H9 (cell line): ENCODE measurements around the gene DENND4A. TPM values are rescaled to one million over a fixed set of nuclear protein-coding genes. Genes with fewer than 3 reads are reported as not detected.

Experiments used
- DNase-seq: peaks from one replicate; pipeline ENCODE4 v3.0.0-alpha.2; 2017
- H2AFZ ChIP-seq: one replicate; pipeline ENCODE4 v1.6.1; 2013; ENCODE audit warnings: mild to moderate bottlenecking, low read length, control low read depth, moderate library complexity
- H2AK5ac ChIP-seq: 2 replicates; pipeline ENCODE4 v1.6.1; 2013; ENCODE audit warnings: low read length, control low read depth, mixed read lengths; ENCODE audit not compliant: insufficient read length
- H2BK120ac ChIP-seq: one replicate; pipeline ENCODE4 v1.6.1; 2013; ENCODE audit warnings: low read depth, mild to moderate bottlenecking, low read length, control low read depth, inconsistent platforms; ENCODE audit not compliant: poor library complexity, severe bottlenecking
- H2BK12ac ChIP-seq: 2 replicates; pipeline ENCODE4 v1.6.1; 2013; ENCODE audit warnings: low read length, control low read depth, mixed read lengths, low read depth; ENCODE audit not compliant: insufficient read length
- H2BK15ac ChIP-seq: 2 replicates; pipeline ENCODE4 v1.6.1; 2013; ENCODE audit warnings: low read depth, low read length, control low read depth
- H2BK20ac ChIP-seq: one replicate; pipeline ENCODE4 v1.6.1; 2013; ENCODE audit warnings: low read depth, mild to moderate bottlenecking, low read length, control low read depth, inconsistent platforms; ENCODE audit not compliant: poor library complexity, severe bottlenecking
- H2BK5ac ChIP-seq: 2 replicates; pipeline ENCODE4 v1.6.1; 2013; ENCODE audit warnings: low read length, control low read depth, mixed read lengths; ENCODE audit not compliant: insufficient read length
- H3K14ac ChIP-seq: 2 replicates; pipeline ENCODE4 v1.6.1; 2013; ENCODE audit warnings: low read length, control low read depth; ENCODE audit not compliant: insufficient read depth
- H3K18ac ChIP-seq: 2 replicates; pipeline ENCODE4 v1.6.1; 2013; ENCODE audit warnings: low read depth, mild to moderate bottlenecking, mixed read lengths, low read length, control low read depth; ENCODE audit not compliant: insufficient read length
- H3K23ac ChIP-seq: 2 replicates; pipeline ENCODE4 v1.6.1; 2013; ENCODE audit warnings: low read length, control low read depth, mixed read lengths, low read depth; ENCODE audit not compliant: insufficient read length
- H3K23me2 ChIP-seq: 2 replicates; pipeline ENCODE4 v1.6.1; 2013; ENCODE audit warnings: low read depth, mild to moderate bottlenecking, mixed read lengths, low read length, control low read depth; ENCODE audit not compliant: insufficient read length, poor library complexity, severe bottlenecking
- H3K27ac ChIP-seq: 2 replicates; pipeline ENCODE4 v1.5.1; 2013; ENCODE audit warnings: low read length, control low read depth, mixed read lengths, low read depth; ENCODE audit not compliant: insufficient read length
- H3K27me3 ChIP-seq: 2 replicates; pipeline ENCODE4 v1.6.1; 2013; ENCODE audit warnings: low read length, control low read depth, inconsistent platforms; ENCODE audit not compliant: insufficient read depth
- H3K4ac ChIP-seq: 2 replicates; pipeline ENCODE4 v1.6.1; 2013; ENCODE audit warnings: low read depth, mild to moderate bottlenecking, control low read depth, inconsistent platforms, low read length, moderate library complexity
- H3K4me1 ChIP-seq: 2 replicates; pipeline ENCODE4 v1.6.1; 2013; ENCODE audit warnings: low read length, control low read depth, inconsistent platforms; ENCODE audit not compliant: insufficient read depth
- H3K4me2 ChIP-seq: 2 replicates; pipeline ENCODE4 v1.6.1; 2013; ENCODE audit warnings: low read length, control low read depth, mixed read lengths; ENCODE audit not compliant: insufficient read length, insufficient read depth
- H3K56ac ChIP-seq: 2 replicates; pipeline ENCODE4 v1.6.1; 2013; ENCODE audit warnings: low read depth, mild to moderate bottlenecking, mixed read lengths, low read length, control low read depth; ENCODE audit not compliant: insufficient read length
- H3K79me1 ChIP-seq: 2 replicates; pipeline ENCODE4 v1.6.1; 2013; ENCODE audit warnings: low read depth, mild to moderate bottlenecking, moderate library complexity, low read length, control low read depth, inconsistent platforms; ENCODE audit not compliant: insufficient read depth, poor library complexity, severe bottlenecking
- H3K79me2 ChIP-seq: 2 replicates; pipeline ENCODE4 v1.6.1; 2013; ENCODE audit warnings: low read length, control low read depth, inconsistent platforms; ENCODE audit not compliant: insufficient read depth
- H3K9ac ChIP-seq: 2 replicates; pipeline ENCODE4 v1.6.1; 2013; ENCODE audit warnings: low read length, control low read depth, mixed read lengths; ENCODE audit not compliant: insufficient read length; ENCODE audit errors: extremely low read depth
- H3K9me3 ChIP-seq: one replicate; pipeline ENCODE4 v1.6.1; 2013; ENCODE audit warnings: low read depth, low read length, inconsistent platforms; ENCODE audit not compliant: control insufficient read depth
- H3T11ph ChIP-seq: one replicate; pipeline ENCODE4 v1.6.1; 2013; ENCODE audit warnings: mild to moderate bottlenecking, low read length, control low read depth, inconsistent platforms
- H4K20me1 ChIP-seq: one replicate; pipeline ENCODE4 v1.6.1; 2013; ENCODE audit not compliant: control insufficient read depth, insufficient read length, insufficient read depth
- H4K5ac ChIP-seq: 2 replicates; pipeline ENCODE4 v1.6.1; 2013; ENCODE audit warnings: low read depth, mild to moderate bottlenecking, mixed read lengths, low read length, control low read depth; ENCODE audit not compliant: insufficient read length
- H4K8ac ChIP-seq: replicated peaks from 2 replicates; pipeline ENCODE4 v1.6.1; 2013; ENCODE audit warnings: low read length, control low read depth, mixed read lengths, low read depth; ENCODE audit not compliant: insufficient read length
- H4K91ac ChIP-seq: 2 replicates; pipeline ENCODE4 v1.6.1; 2013; ENCODE audit warnings: low read depth, mild to moderate bottlenecking, moderate library complexity, mixed read lengths, low read length, control low read depth; ENCODE audit not compliant: insufficient read length
- H3K27ac Mint-ChIP-seq, 3 experiments: 2 replicates in 2 of 3; 3 replicates in 1 of 3; pipeline ENCODE4 v1.8.0; 2020 to 2021; ENCODE audit warnings: mixed read lengths in 3 of 3, mild to moderate bottlenecking in 1 of 3, moderate library complexity in 1 of 3
- H3K27me3 Mint-ChIP-seq: 2 replicates; pipeline ENCODE4 v1.8.0; 2021; ENCODE audit warnings: low read depth, mild to moderate bottlenecking, moderate library complexity, mixed read lengths
- H3K36me3 Mint-ChIP-seq, 3 experiments: 2 replicates in 2 of 3; 3 replicates in 1 of 3; pipeline ENCODE4 v1.8.0; 2020 to 2021; ENCODE audit warnings: low read depth in 3 of 3, mixed read lengths in 3 of 3; ENCODE audit not compliant: insufficient read depth in 1 of 3
- H3K4me1 Mint-ChIP-seq, 2 experiments: 2 replicates each; pipeline ENCODE4 v1.8.0; 2020; ENCODE audit warnings: mixed read lengths in 2 of 2
- H3K4me3 Mint-ChIP-seq, 2 experiments: 2 replicates in 1 of 2; 3 replicates in 1 of 2; pipeline ENCODE4 v1.8.0; 2020 to 2021; ENCODE audit warnings: mild to moderate bottlenecking in 2 of 2, mixed read lengths in 2 of 2, moderate library complexity in 1 of 2
- H3K9me3 Mint-ChIP-seq, 2 experiments: 2 replicates in 1 of 2; 3 replicates in 1 of 2; pipeline ENCODE4 v1.8.0; 2020; ENCODE audit warnings: mild to moderate bottlenecking in 2 of 2, mixed read lengths in 2 of 2, moderate library complexity in 1 of 2
- WGBS: extraction: QIAGEN DNeasy Blood & Tissue Kit; methylation state at CpG from one replicate; pipeline ENCODE4 v1.1.7; 2013; ENCODE audit warnings: missing lambda C conversion rate, low lambda C conversion rate, mixed read lengths; ENCODE audit not compliant: insufficient read length; ENCODE audit errors: extremely low coverage; 5-methylcytosine and 5-hydroxymethylcytosine counted together
- total RNA-seq: library from RNA; stranded (reverse); gene quantifications from 2 replicates; pipeline ENCODE4 v1.2.1, GENCODE V29; 2021
- TF ChIP-seq, protein P1 (sequence below): fragments of 200-600 bp; sonication (generic); conservative IDR thresholded peaks from 3 replicates; pipeline ENCODE4 v1.8.0; 2021; ENCODE audit warnings: antibody characterized with exemption, mild to moderate bottlenecking

The DENND4A gene
- total RNA-seq, 1 experiment from 2014 or later: 4.7 TPM

DNA sequence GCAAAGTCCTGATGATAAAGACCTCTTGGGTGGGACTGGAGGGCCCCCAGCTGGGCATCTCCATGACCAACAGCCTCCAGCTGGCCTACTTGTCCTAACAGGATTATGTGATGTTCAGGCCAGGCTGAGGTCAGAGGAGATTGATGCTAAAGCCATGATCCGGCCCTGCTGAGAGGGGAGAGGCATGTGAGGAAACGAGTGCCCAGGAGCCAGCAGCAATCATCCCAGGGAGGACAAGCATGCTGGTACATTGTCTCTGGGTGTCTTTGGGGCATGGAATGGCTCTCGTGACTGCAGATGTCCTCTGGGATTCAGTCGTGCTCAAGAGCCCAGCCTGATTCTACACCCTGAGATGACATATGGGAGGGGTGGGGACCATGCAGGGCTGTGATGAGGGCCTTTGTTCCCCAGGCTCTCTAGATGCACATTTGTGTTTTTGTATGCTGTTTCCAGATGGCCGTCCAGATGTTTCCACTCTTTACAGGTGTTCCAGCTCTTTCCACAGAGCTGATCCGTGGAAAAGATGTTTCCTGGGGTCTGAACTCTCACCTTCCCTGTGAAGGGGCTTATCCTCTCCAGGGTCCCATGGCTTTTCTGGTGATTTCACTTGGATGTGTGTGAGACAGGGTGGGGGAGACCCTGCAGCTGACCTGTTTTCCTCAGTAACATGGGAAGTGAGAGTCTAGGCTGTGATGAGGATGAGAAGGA, 150.2 kb downstream of the DENND4A start:
- Histone ChIP-seq H2BK120ac (no peak overlapping the region), H3K9ac (no peak overlapping the region), H3K23ac (no peak overlapping the region), H4K5ac (no peak overlapping the region), H3K9me3 (no peaks in the 10 kb centered on the region), H2BK5ac (no peak overlapping the region), H3K27ac (no peak overlapping the region), H3K4me2 (no peak overlapping the region), H3K56ac (no peak overlapping the region), H2AFZ (no peak overlapping the region), H3T11ph (no peak overlapping the region), H3K4ac (no peak overlapping the region), H4K20me1 (no peaks in the 10 kb centered on the region), H2BK12ac (no peak overlapping the region), H2BK15ac (no peak overlapping the region), H4K91ac (no peak overlapping the region), H2AK5ac (no peak overlapping the region), H3K27me3 (no peaks in the 10 kb centered on the region), H3K23me2 (no peaks in the 10 kb centered on the region), H3K14ac (no peak overlapping the region), H3K18ac (no peak overlapping the region), H4K8ac (no peak overlapping the region), H2BK20ac (no peak overlapping the region), H3K4me1 (0 out of 2 replicates have a peak, but pooled peaks cover 2% of the 10 kb centered on the region), H3K79me1 (no peaks in the 10 kb centered on the region), H3K79me2 (no peaks in the 10 kb centered on the region)
- no peaks in the 10 kb centered on the region for H3K36me3 Mint-ChIP-seq
- H3K9me3 Mint-ChIP-seq: no peaks in the 10 kb centered on the region
- H3K4me3 Mint-ChIP-seq: no peak overlapping the region
- no peak for DNase-seq
- peaks cover 11 to 13% of the 10 kb centered on the region in 2 experiments for H3K4me1 Mint-ChIP-seq
- H3K27ac Mint-ChIP-seq: no peak overlapping the region
- H3K27me3 Mint-ChIP-seq: no peaks in the 10 kb centered on the region
- TF ChIP-seq, protein P1, sequence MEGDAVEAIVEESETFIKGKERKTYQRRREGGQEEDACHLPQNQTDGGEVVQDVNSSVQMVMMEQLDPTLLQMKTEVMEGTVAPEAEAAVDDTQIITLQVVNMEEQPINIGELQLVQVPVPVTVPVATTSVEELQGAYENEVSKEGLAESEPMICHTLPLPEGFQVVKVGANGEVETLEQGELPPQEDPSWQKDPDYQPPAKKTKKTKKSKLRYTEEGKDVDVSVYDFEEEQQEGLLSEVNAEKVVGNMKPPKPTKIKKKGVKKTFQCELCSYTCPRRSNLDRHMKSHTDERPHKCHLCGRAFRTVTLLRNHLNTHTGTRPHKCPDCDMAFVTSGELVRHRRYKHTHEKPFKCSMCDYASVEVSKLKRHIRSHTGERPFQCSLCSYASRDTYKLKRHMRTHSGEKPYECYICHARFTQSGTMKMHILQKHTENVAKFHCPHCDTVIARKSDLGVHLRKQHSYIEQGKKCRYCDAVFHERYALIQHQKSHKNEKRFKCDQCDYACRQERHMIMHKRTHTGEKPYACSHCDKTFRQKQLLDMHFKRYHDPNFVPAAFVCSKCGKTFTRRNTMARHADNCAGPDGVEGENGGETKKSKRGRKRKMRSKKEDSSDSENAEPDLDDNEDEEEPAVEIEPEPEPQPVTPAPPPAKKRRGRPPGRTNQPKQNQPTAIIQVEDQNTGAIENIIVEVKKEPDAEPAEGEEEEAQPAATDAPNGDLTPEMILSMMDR: no peak; the same call in 2 of the 3 replicates
- WGBS: no CpG with 5 or more reads among the region's 6 CpGs
